ENCODE measurements around the gene AGBL3.

Gene AGBL3

DNA sequence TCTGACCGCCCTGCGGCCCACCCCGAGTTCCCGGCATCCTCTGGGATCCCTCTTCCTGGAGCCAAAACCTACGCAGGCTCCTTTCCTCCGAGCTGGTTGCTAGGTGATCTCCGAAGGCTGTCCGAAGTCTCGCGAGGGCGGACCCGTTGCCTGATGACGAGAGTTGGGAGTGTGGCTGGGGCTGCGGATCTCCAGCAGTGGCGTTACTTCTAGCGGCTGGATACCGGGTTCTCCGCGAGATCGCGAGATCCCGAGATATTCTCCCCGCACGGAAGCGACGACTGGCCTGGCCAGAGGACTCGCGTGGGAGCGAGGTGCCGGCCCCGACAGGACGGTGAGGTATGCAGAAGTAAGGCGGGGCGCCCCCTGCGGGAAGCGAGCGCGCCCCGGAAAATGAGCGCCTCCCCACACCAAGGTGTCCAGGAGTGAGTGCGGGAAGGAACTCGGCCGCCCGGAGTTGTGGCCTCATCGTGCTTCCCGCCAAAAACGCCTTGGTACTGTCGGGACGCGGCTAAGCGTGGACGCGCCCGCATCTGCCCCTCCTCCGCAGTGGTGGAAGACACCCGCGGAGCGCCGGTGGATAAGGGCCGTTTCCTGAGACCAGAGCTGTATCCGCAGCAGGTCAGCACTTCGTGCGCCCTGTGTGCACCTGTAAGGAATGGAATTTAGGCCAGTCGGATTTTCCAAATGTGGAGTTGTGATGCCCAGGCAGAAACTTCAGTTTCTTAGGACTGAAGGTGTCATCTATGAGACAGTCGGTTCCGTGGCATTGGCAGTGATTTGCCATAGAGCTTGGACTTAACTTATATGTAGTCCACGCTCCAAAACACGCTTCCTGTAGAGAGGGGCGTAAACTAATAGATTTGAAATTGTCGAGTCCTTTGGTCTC lies at the start of gene AGBL3:
AGBL3 (plus strand) TSS at position 146 of the 889 bp plus-strand sequence. CDS start 1,426 bp downstream, outside the sequence.
- peak; percentile 71 to 81 for DNase-seq (ENCODE audit: low read depth in 2 of 2, low spot score in 1 of 2)

DNA sequence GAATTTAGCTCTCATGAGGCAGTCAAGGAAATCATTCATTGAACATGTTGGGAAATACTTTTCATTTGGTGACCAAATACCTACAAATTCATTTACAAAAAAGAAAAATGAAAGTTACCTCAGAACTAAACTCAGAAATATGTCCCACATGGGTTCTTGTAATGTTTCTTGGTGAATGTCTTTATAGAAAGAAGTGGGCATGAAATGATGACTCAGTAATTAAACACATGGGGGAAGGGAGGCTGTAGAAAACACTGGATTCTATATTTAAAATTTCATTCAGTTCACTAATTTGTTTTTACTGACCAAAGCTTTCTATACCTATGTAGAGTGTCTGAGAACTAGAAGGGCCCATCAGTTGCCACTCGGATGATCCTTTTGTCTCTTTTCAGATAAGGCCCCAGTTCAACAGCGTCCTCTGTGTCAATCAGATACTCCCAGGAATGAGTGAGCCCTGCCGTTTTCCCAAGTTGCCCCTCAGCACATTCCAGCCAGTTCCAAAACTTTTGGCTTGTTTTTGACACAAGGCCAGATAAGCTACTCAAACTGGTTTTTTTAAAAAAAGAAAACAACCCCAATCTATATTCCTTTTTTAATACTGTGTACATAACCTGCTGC lies 49.3 kb upstream of the AGBL3 start:
- no peak for DNase-seq (ENCODE audit: low read depth in 2 of 2, low spot score in 1 of 2)

DNA sequence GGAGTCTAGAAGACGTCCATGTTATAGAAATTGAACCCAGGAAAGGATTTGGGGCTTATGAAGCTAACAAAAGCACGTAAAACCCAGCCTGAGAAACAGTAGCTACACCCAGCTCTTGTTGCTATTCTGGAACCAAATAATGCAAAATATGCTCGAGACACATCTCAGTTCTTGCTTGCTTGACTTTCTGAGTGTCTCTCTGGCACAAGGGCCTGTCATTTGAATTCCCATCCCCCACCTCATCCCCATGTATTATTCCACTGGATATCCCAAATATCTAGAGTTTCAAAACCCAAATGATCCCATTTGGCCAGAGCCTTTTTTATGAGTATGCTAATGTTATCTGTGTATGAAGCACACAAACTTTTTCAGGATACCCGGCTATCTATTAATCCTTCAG lies 48.2 kb upstream of the AGBL3 start:
- no peak for DNase-seq (ENCODE audit: low read depth in 2 of 2, low spot score in 1 of 2)

DNA sequence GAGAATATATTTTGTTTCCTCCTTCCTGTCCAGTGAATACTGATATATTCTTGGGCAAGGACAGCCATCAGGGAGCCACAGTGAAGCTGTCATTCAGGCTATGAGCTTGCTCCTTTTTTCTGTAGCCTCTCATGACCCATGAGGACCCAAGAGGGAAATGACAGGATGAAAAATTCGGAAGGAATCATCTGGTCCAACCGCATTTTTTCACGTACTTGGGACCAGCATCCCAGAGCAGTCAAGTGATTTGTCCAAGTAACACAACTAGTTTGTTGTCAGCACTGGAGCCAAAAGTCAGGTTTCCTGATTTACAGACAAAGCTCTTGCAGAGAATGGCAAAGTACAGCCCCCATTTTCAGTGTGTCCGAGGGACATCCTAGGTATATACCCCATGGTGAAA lies 47.2 kb upstream of the AGBL3 start:
- DNase-seq (ENCODE audit: low read depth in 2 of 2, low spot score in 1 of 2), result no peak

DNA sequence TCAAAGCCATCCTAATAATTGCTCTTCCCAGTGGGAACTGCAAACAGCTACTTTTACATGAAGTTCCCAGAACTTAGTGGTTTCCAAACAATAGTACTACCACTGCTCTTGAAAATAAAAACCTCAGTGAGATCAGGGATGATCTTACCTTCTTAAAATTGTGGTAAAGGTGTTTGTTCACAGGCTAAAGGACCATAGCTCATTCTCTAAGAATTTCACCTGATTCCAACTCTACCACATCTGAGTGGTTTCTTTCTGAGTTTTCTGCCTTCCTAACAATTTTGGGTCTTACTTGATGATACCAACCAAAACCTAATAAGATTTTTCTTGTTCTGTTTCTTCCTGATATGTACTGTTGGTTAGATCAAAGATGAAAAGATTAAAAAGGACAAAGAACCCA lies 45.6 kb upstream of the AGBL3 start:
- DNase-seq (ENCODE audit: low read depth in 2 of 2, low spot score in 1 of 2), result no peak

DNA sequence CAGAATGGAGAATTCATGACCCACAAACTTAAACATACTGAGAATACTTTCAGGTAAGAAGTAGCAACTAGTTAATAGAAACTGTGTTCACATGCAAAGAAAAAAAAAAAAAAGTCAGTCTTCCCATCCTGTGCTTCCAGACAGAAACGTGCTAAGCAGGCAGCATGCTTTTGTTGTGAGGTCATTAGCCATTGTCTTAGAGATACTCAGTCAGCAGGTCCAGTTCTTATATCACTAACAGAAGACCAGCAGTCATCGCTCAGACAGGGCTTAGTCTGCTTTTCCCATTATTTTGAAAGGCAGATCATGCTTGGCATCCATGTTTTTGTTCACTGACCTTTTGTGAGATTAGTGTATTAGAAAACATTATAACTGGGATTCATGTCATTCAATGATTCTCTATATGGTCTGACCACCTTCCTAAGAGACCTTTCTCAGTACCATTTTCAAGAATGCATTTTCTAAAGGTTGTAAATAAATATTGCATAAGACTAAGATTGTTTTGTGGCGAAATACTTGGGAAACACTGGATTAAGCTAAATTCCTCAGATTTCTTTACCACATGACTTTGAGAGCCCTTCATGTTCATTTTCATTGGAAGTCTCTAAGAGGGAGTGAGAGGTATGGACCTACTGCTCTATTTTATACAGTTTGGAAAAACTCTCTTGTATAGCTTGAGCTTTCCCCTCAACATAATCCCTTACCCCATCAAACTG lies 45.0 kb upstream of the AGBL3 start:
- DNase-seq (ENCODE audit: low read depth in 2 of 2, low spot score in 1 of 2), result no peak

DNA sequence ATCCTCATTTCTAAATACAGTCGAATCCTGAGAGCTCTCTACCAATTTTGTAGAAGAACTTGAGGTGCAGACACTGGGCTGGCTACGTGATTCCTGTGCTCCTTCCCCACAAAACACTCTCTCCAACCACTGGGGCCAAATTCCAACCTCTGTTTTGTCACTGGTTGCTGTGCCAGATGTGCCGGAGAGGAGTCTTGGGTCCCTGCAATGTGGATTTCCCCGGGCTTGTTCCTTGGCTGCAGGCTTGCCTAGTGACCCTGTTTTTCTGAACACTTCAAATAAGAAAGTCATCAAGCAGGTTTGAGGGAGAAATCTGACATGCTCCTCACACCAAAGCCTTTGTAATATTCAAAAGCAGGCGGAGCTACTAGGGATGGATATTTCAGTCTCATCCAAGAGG lies 44.4 kb upstream of the AGBL3 start:
- DNase-seq (ENCODE audit: low read depth in 2 of 2, low spot score in 1 of 2), result no peak

DNA sequence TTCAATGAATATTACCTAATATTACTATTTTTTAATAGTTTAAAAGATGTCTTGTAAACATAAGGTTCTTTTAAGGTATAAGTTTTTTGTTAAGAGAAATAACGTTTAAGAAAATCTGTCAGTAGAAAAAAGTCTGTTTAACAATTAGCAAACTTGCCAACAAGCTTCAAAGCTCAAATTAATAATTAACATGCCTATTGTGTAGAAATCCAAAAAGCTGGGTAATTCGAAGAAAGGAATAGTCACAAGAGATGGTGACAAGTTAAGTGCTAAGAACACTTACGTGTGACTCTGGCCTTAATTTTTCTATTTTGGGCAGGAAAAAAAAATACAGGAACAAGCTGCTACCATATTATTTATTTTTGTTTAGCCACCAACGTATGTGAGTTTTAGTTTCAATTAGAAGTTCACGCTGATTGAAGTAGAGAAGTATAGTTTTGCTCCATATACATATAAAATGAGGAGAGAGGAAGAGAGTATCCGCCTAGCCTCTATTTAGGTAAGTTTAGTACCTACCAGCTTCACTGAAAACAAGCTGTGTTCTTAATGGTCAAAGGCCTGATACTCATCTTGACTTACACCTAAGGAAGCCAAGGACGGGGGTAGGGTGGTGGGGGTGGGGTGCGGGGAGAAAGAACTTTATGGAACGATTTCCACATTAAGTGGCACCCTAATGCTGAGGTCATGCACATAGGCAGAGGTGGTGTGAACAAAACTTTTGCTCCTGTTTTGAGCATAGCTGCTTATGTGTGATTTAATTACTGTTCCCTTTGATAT lies 43.4 kb upstream of the AGBL3 start:
- no peak for DNase-seq (ENCODE audit: low read depth in 2 of 2, low spot score in 1 of 2)

DNA sequence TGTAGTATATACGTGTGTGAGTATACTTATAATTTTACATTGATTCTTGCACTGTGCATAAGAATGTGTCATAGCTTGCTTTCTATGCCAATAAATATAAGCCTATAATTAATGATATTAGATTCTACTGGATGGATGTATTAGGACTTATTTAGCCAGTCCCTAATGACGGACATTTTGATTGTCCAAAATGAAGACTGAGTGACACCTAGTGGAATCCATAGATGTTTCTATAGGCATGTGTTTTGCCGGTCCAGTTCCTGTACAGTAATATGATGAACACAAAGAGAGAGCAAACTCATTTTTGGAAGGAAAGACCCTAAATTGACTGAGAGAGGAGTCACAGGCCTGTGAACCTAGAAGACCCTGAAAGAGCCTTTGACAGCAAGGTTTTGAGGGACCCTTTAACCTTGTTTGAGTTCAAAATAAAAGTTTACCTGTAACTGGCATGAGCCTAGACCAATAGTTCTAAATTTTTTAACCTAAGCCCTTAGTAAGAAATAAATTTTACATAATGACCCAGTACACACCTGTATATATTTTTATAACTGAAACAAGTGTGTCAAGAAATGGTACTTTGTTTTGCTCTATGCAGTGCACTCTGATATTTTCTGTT lies 42.4 kb upstream of the AGBL3 start:
- no peak for DNase-seq (ENCODE audit: low read depth in 2 of 2, low spot score in 1 of 2)

DNA sequence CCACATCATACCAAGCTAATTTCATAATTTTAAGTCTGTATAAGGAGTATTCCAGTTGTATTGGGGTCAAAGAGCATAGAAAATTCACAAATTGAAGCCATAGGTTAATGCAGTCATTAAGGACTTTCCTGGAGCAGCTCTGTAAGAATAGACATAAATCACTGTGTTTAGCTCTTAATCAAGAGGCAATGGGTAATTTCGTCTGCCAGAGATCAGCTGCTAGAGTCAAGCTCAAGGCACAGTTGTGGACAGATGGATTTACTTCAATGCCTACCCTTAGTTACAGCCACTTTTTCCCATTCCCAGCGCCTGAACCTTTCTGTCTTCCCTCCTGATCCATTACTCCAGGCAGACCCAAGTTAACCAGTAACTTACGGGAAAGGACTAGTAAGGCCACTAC lies 40.6 kb upstream of the AGBL3 start:
- no peak for DNase-seq (ENCODE audit: low read depth in 2 of 2, low spot score in 1 of 2)

DNA sequence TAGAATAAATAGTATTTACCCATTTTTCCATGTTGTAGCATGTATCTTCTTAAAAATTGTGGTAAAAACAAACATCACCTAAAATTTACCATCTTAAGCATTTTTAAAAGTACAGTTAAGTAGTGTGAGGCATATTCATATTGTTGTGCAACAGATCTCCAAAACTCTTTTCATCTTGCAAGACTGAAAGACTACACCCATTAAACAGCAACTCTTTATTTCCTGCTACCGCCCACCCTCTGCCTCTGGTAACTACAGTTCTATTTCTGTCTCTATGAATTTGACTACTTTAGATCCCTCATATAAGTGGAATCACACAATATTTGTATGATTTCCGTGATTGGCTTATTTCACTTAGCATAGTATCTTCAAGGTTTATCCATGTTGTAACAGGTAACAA lies 40.0 kb upstream of the AGBL3 start:
- DNase-seq (ENCODE audit: low read depth in 2 of 2, low spot score in 1 of 2), result no peak

DNA sequence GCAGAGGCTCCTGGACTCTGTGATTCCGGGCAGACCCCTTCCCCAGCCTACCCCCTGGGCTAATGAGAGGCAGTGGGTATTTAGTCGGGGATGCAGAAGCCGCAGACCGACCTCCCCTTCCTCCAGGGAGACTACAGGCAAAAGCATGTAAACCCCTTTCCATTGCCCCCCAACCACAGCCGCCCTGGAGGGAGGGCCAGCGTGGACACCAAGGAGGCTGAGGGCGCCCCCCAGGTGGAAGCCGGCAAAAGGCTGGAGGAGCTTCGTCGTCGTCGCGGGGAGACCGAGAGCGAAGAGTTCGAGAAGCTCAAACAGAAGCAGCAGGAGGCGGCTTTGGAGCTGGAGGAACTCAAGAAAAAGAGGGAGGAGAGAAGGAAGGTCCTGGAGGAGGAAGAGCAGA lies 39.0 kb upstream of the AGBL3 start:
- no peak for DNase-seq (ENCODE audit: low read depth in 2 of 2, low spot score in 1 of 2)

DNA sequence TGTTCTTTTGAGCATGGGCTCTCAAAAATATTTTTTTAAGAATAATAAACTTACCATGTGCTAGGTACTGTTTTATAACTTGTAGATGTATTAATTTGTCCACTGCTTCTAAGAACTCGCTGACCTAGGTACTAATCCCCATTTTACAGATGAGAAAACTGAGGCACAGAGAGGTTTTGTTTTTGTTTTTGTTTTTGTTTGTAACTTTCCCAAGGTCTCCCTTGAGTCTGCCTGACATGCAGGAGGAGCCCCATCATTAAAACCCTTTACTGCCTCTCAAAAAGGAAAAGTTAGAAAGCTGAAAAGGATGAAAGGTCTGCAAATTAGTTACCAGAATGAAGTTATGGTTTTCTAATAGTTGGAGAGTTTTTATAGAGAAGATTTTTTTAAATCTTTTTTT lies 38.5 kb upstream of the AGBL3 start:
- DNase-seq (ENCODE audit: low read depth in 2 of 2, low spot score in 1 of 2), result no peak

DNA sequence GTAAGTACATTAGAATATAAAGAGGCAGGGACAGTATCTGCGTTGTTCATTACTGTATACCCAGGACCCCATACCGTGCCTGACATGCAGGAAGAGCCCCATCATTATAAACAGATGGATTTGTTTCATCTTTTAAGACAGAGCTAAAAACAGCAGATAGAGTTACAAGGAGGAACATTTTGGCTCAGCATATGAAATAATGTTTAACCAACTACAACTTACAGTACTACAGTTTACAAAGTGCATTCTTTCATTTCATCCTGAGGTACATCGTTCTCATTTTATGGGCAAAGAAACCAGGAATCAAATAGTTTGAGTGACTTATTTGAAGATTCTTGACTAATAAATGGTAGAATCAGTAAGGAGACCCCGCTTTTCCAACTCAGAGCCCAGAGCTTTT lies 38.1 kb upstream of the AGBL3 start:
- DNase-seq (ENCODE audit: low read depth in 2 of 2, low spot score in 1 of 2), result no peak

DNA sequence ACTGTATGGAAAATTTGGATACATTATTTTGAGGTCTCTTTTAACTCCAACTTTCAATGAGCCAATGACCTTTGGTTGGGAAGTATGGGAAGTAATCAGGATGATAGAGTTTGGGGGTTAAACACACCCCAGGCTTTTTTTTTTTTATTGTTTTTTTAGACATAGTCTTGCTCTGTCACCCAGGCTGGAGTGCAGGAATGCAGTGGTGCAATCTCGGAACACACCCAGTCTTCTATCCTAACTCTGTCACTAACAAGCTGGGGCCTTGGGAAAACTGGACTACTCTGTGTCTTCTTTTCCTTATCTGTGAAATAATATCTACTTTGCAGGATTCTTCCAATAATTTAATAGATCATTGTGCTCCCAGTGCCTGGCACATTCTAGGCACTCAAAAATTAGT lies 37.6 kb upstream of the AGBL3 start:
- DNase-seq (ENCODE audit: low read depth in 2 of 2, low spot score in 1 of 2), result no peak

DNA sequence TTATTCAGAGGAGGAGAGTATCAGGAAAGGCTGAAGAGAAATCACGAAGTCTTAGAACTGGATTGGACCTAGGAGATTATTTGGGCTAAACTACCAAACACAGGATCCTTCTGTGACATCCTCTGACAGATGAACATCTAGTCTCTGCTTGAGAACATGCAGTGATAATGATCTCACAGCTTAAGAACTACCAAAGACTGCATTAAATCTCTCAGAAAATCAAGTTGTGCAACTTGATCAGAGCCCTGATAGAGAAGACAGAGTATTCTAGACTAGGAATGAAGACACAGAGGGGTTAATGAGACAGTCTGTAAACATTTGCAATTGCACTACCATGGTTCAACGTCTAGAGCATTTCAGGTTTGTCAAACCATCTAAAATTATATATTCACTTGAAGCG lies 37.1 kb upstream of the AGBL3 start:
- no peak for DNase-seq (ENCODE audit: low read depth in 2 of 2, low spot score in 1 of 2)

DNA sequence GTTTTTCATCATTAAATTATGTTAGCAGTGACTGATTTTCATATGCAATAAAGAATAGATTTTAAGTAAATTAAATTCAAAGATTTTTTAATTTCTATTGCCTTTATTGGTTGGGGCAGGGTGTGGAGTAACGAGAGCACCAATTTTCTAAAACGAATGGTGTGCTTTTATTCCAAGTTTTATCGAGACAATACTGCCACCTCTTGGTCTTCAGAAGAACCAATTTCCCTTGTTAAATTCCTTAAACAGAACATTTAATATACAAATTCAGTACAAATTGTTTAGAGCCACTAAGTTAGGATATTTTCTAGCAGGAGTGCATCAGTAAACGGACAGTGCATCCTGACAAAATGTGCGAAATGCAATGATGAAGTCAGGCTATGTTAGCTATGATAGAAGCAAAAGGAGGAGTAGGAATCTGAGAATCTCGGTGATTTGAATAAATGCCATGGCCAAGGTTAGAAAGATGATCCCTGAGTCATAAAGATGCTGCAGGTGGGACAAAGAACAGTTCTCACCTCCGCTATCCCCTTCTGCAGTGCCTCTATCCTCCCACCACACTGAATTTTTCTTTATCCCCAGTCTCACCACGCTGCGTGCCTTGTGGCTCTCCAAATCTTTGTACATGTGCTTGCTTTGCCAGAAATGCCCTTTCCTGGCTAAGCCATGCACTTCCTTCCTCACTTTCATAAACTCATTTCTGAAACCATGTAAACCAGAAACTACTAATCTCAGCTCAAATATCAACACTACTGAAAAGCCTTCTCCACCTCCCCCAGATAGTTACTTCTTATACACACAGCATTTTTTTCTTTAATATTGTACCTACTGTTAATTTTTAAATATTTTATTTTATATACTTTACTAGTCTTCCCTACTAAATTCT lies 31.9 kb upstream of the AGBL3 start:
- DNase-seq (ENCODE audit: low read depth in 2 of 2, low spot score in 1 of 2), result no peak

DNA sequence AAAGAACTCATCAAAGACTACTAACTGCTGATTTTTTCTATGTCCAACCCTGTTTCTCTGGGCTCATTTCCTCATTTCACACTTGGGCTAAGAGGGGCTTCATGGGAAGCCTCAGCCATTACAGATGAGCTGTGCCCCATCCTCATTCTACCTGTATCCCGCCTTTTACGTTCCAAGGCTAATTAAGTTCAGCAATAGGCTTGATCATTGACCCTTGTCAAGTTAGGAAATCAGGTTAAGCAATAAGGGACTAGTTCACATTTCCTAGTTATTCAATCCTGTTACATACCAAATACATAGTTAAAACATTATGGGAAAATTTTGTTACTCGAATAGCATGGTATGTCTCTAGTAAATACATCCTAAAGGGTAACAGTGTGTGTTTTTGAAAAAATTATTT lies 29.3 kb upstream of the AGBL3 start:
- no peak for DNase-seq (ENCODE audit: low read depth in 2 of 2, low spot score in 1 of 2)

DNA sequence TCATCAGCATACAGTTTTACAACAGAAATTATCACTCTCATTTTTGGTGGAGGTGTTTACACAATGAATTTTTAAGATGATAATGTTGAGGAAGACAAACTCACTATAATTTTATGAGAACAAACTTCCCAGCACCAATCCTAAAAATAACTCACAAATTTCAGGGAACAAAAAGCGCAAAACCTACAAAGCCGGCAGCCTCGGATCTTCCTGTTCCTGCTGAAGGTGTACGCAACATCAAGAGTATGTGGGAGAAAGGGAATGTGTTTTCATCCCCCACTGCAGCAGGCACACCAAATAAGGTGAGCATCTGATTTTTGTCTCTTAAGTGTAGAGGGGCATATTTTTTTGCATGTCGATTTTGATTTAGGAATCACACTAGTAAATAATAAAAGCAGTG lies 26.5 kb upstream of the AGBL3 start:
- no peak for DNase-seq (ENCODE audit: low read depth in 2 of 2, low spot score in 1 of 2)

DNA sequence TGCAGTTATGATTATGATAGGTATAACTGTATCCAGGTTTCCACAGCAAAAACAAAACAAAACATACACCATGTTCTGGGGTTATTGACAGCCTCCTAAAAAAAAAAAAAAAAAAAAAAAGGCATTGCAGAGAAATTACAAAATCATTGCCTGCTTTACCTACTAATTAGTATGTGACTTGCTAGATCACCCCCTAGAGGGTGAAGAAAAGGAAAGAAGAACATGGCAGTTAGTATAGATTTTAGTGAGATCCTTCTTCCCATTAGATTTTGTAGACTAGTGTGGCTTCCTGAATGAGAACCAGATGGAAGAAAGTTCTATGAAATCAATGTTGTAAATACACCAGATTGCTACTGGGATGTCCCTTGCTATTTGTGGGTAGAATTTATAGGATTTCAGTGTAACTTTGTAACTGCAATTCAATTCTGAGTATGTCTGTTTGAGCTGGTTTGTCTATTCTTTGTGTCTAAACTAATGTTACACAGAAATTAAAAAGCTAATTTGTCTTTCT lies 24.0 kb upstream of the AGBL3 start:
- no peak for DNase-seq (ENCODE audit: low read depth in 2 of 2, low spot score in 1 of 2)
